ENCODE measurements around the gene TCF3.

- TF ChIP-seq POLR2A (IDR thresholded peaks at IDR 0.05), result no peak
- no peak for TF ChIP-seq CTCF (IDR thresholded peaks at IDR 0.05)
Observed at GRCh38 chr19:1661995-1662394, 9.6 kb upstream of the TCF3 start.
